K562 (cell line): ENCODE results near the gene TCF12. TPM values are rescaled to one million over a fixed set of nuclear protein-coding genes. Genes with fewer than 3 reads are reported as not detected.

Experiments
- ATAC-seq: fragments of 200-7000 bp; cut with Tn5 transposase; 3 replicates; pipeline ENCODE4 v1.9.1; 2020; ENCODE audit warnings: moderate library complexity
- BruUV-seq: library from RNA; stranded (reverse); fragments of 400-500 nt; replicated peaks from 2 replicates; lab custom pipeline; 2021; lab: Mats Ljungman, UMichigan
- CTCF ChIA-PET: fragments of 300-600 bp; formaldehyde crosslinking; extraction: SDS; loops from one replicate; lab custom pipeline; 2021; ENCODE audit warnings: low intra/inter-chr PET ratio; lab: Yijun Ruan, JAX
- POLR2A ChIA-PET: fragments of 300-600, 350-650 bp; sonication (Branson Sonifier 250); formaldehyde crosslinking; extraction: SDS; loops from one replicate; lab custom pipeline; 2021; ENCODE audit warnings: antibody characterized with exemption, inconsistent platforms; lab: Yijun Ruan, JAX
- DNase-seq, 4 experiments: peaks; one replicate each; pipeline versions ENCODE4 v3.0.0 to v3.0.0-alpha.2; 2011 to 2018; ENCODE audit warnings: low spot score in 3 of 4, mixed read lengths in 3 of 4; ENCODE audit errors: extremely low read depth in 1 of 4
- FAIRE-seq: peaks from 2 replicates; lab custom pipeline; 2011; peaks lifted over from hg19 to GRCh38; lab: Jason Lieb, UNC
- H2AFZ ChIP-seq: 2 replicates; pipeline ENCODE4 v1.6.0; 2011; ENCODE audit warnings: low read depth, low read length, control low read depth, inconsistent platforms
- H3K27ac ChIP-seq: fragments of 200-600 bp; 3 replicates; pipeline ENCODE4 v1.8.0; 2011; ENCODE audit warnings: low read depth, mild to moderate bottlenecking, control low read depth, inconsistent platforms, low read length, moderate library complexity, mixed read lengths; ENCODE audit errors: extremely low read depth
- H3K27me3 ChIP-seq, 2 experiments: fragments of 300-600 bp in 1 of 2; 2 replicates in 1 of 2; 3 replicates in 1 of 2; pipeline versions ENCODE4 v1.6.0 to v1.8.0; 2011; ENCODE audit warnings: inconsistent platforms in 2 of 2, low read length in 2 of 2, mild to moderate bottlenecking in 1 of 2, mixed read lengths in 1 of 2, moderate library complexity in 1 of 2; ENCODE audit not compliant: control insufficient read depth in 2 of 2, insufficient read depth in 2 of 2
- H3K36me3 ChIP-seq: fragments of 300-600 bp; 3 replicates; pipeline ENCODE4 v1.8.0; 2011; ENCODE audit warnings: mild to moderate bottlenecking, low read length, inconsistent platforms; ENCODE audit not compliant: control insufficient read depth, insufficient read depth
- H3K4me1 ChIP-seq, 2 experiments: fragments of 200-600 bp in 1 of 2; replicated peaks in 1 of 2; 2 replicates in 1 of 2; 3 replicates in 1 of 2; pipeline versions ENCODE4 v1.5.1 to v1.8.0; 2011; ENCODE audit warnings: inconsistent platforms in 2 of 2, low read length in 2 of 2, mild to moderate bottlenecking in 1 of 2, mixed read lengths in 1 of 2, moderate library complexity in 1 of 2; ENCODE audit not compliant: control insufficient read depth in 2 of 2, insufficient read depth in 2 of 2
- H3K4me2 ChIP-seq: 2 replicates; pipeline ENCODE4 v1.6.1; 2011; ENCODE audit warnings: low read length, control low read depth, inconsistent platforms, mixed read lengths; ENCODE audit not compliant: insufficient read depth
- H3K4me3 ChIP-seq: fragments of 200-600 bp; sonication (generic), shearing (Covaris generic); 2 replicates; pipeline ENCODE4 v1.5.1; 2016; ENCODE audit warnings: control low read depth, inconsistent platforms
- H3K79me2 ChIP-seq: fragments of 200-600 bp; 3 replicates; pipeline ENCODE4 v1.8.0; 2011; ENCODE audit warnings: low read length, inconsistent platforms; ENCODE audit not compliant: control insufficient read depth, insufficient read depth
- H3K9ac ChIP-seq, 2 experiments: 2 replicates each; pipeline versions ENCODE4 v1.6.0 to v1.6.1; 2011; ENCODE audit warnings: low read depth in 2 of 2, low read length in 2 of 2, control low read depth in 1 of 2, inconsistent platforms in 1 of 2, mild to moderate bottlenecking in 1 of 2, mixed read lengths in 1 of 2; ENCODE audit not compliant: insufficient read depth in 1 of 2
- H3K9me1 ChIP-seq: one replicate; pipeline ENCODE4 v1.6.0; 2011; ENCODE audit warnings: inconsistent platforms, mild to moderate bottlenecking, low read length, moderate library complexity; ENCODE audit not compliant: control insufficient read depth, insufficient read depth
- H3K9me3 ChIP-seq: replicated peaks from 2 replicates; pipeline ENCODE4 v1.5.1; 2011; ENCODE audit warnings: low read depth, low read length, inconsistent platforms; ENCODE audit not compliant: control insufficient read depth, insufficient read depth
- H4K20me1 ChIP-seq: replicated peaks from 2 replicates; pipeline ENCODE4 v1.6.1; 2011; ENCODE audit warnings: low read length, inconsistent platforms, mixed read lengths; ENCODE audit not compliant: control insufficient read depth, insufficient read depth
- ARHGAP35 ChIP-seq: fragments of 450-650 bp; IDR thresholded peaks from 2 replicates; pipeline ENCODE4 v1.6.1; 2018; ENCODE audit not compliant: partially characterized antibody
- BHLHE40 ChIP-seq: IDR thresholded peaks from 2 replicates; pipeline ENCODE4 v1.6.1; 2011; ENCODE audit warnings: low read length, improper control_type of control experiment
- BRF1 ChIP-seq: IDR thresholded peaks from 3 replicates; pipeline ENCODE4 v1.6.1; 2011; ENCODE audit warnings: borderline replicate concordance, mild to moderate bottlenecking; ENCODE audit not compliant: insufficient read length; ENCODE audit errors: extremely low read depth
- HDAC3 ChIP-seq: fragments of 450-650 bp; IDR thresholded peaks from 2 replicates; pipeline ENCODE4 v1.6.1; 2018; ENCODE audit warnings: borderline replicate concordance, mild to moderate bottlenecking, moderate library complexity; ENCODE audit not compliant: partially characterized antibody
- PML ChIP-seq: IDR thresholded peaks from 2 replicates; pipeline ENCODE4 v1.6.1; 2012; ENCODE audit warnings: low read length, inconsistent platforms
- POLR3A ChIP-seq: IDR thresholded peaks from 2 replicates; pipeline ENCODE4 v1.6.1; 2011; ENCODE audit warnings: borderline replicate concordance, mild to moderate bottlenecking, moderate library complexity; ENCODE audit not compliant: insufficient read length, insufficient read depth; ENCODE audit errors: extremely low read depth
- SIN3B ChIP-seq: fragments of 450-650 bp; IDR thresholded peaks from 2 replicates; pipeline ENCODE4 v1.6.1; 2017; ENCODE audit warnings: low read depth, mild to moderate bottlenecking, moderate library complexity
- YY1 ChIP-seq, 3 experiments: IDR thresholded peaks; 2 replicates each; pipeline ENCODE4 v1.6.1; 2011; ENCODE audit warnings: low read length in 2 of 3, mild to moderate bottlenecking in 2 of 3, moderate library complexity in 2 of 3, borderline replicate concordance in 1 of 3, control low read depth in 1 of 3, low read depth in 1 of 3; ENCODE audit not compliant: insufficient read depth in 3 of 3, insufficient replicate concordance in 2 of 3, control insufficient read depth in 1 of 3, insufficient read length in 1 of 3; ENCODE audit errors: extremely low read depth in 1 of 3
- ZEB2 ChIP-seq: fragments of 450-650 bp; IDR thresholded peaks from 2 replicates; pipeline ENCODE4 v1.6.1; 2016
- ZKSCAN1 ChIP-seq: fragments of 150-350 bp; IDR thresholded peaks from 2 replicates; pipeline ENCODE4 v1.6.1; 2016; ENCODE audit warnings: low read depth, low read length
- ZNF311 ChIP-seq: fragments of 250-450 bp; sonication (Bioruptor Pico); IDR thresholded peaks from 2 replicates; pipeline ENCODE4 v1.4.0; 2020; ENCODE audit warnings: mild to moderate bottlenecking, moderate library complexity
- ZNF324 ChIP-seq: fragments of 250-450 bp; sonication (Bioruptor Pico); IDR thresholded peaks from 2 replicates; pipeline ENCODE4 v1.4.0; 2020; ENCODE audit warnings: mild to moderate bottlenecking
- WGBS: fragments of 100-300 bp; shearing (Covaris generic); methylation state at CpG from one replicate; pipeline ENCODE4 v1.1.6; 2016; ENCODE audit warnings: low coverage, mixed read lengths; ENCODE audit not compliant: insufficient coverage; ENCODE audit errors: missing lambda C conversion rate; 5-methylcytosine and 5-hydroxymethylcytosine counted together
- in situ Hi-C: fragments of 300-500 bp; cut with MboI; formaldehyde crosslinking; loops from 4 replicates; pipeline ENCODE4 v1.15.0; 2018; ENCODE audit warnings: inconsistent platforms, mixed read lengths
- intact Hi-C: fragments of 100-400 bp; cut with micrococcal nuclease; formaldehyde crosslinking; loops from 2 replicates; pipeline ENCODE4 v1.14.2; 2022
- polyA plus RNA-seq, 8 experiments: library from polyadenylated mRNA; depleted of rRNA in 4 of 8; stranded (reverse) in 5 of 8; unstranded in 3 of 8; fragments of >200 nt; fragmentation: Nextera tagmentation in 2 of 8; fragmentation: Illumina TruSeq in 1 of 8; extraction: Ambion mirVana in 2 of 8; extraction: Trizol in 1 of 8; gene quantifications; 2 replicates each; pipeline versions ENCODE4 v1.2.1 to v1.2.3, GENCODE V29; 2011 to 2014; ENCODE audit warnings: inconsistent platforms in 1 of 8, missing spikeins in 1 of 8
- total RNA-seq, 7 experiments: library from RNA; depleted of rRNA in 6 of 7; stranded (reverse); fragments of >200 nt in 6 of 7; fragmentation: Illumina TruSeq in 2 of 7; extraction: Trizol in 2 of 7; gene quantifications; 2 replicates each; pipeline versions ENCODE4 v1.2.1 to v1.2.3, GENCODE V29; 2011 to 2021; ENCODE audit warnings: low replicate concordance in 1 of 7
- TF ChIP-seq, protein P1 (sequence below): fragments of 450-650 bp; IDR thresholded peaks from 2 replicates; pipeline ENCODE4 v1.7.0; 2016; ENCODE audit warnings: borderline replicate concordance
- TF ChIP-seq, protein P2 (sequence below): IDR thresholded peaks from 2 replicates; pipeline ENCODE4 v1.6.1; 2014; ENCODE audit warnings: antibody characterized with exemption
- TF ChIP-seq, protein P3 (sequence below), 2 experiments: fragments of 150-350 bp in 1 of 2; IDR thresholded peaks; 2 replicates each; pipeline ENCODE4 v1.6.1; 2012 to 2016; ENCODE audit warnings: low read depth in 2 of 2, low read length in 2 of 2, mild to moderate bottlenecking in 1 of 2, moderate library complexity in 1 of 2

Gene TCF12
- total and polyA plus RNA-seq, 9 of the 15 experiments (the other 6 are each of a cell fraction or from before 2014, with no cell fraction given), result 10.5 to 132 (median 52.9) TPM

DNA sequence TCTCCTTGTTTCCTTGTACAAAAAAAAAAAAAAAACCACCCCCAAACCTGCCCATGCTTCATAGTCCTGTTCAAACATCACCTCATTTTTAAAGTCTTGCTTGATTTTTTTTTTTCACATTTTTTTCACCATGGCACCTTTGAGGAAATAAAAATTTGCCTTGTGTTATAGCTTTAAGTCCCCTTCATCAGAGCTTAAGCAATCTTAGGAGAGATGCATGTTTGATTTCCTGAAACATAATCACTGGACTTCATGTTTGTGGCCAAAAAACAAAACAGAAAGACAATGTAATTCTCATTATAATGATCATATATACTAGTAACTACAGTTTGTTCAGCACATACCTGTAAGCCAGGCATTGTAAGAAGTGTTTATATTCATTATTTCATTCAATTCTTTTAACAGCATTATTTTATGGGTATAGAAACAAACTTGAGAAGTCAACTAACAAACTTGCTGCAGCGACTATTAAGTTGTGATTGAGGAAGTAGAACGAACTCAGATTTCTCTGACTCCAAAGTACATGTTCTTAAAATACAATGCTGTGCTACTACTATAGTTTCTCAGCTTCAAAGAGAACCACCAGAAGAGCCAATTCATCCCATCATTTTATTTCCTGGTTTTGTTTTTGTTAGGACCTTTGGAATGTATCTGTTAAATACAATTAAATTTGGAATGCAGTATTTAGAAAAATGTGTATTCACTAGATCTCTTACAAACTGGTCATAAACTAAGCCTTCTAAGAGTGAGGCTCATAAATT, 203.8 kb downstream of the TCF12 start:
- in situ Hi-C loops, result no loop called here
- H3K27me3 ChIP-seq, result no peaks in the 10 kb centered on the region
- no peak overlapping the region for H3K4me2 ChIP-seq
- no peak overlapping the region for H3K9ac ChIP-seq
- ATAC-seq (no peak), DNase-seq (no peak), FAIRE-seq (no peak)
- H3K79me2 ChIP-seq, result no peaks in the 10 kb centered on the region
- H2AFZ ChIP-seq, result no peak overlapping the region
- no peak overlapping the region for H3K27ac ChIP-seq
- CTCF ChIA-PET, result interaction anchor here (0.7 kb wide), 1 partner anchor 655 kb away, joined by 3 read pairs; no protein-coding TSS in a partner anchor
- 90% methylated on average over 2 of the region's 2 CpGs for WGBS
- no peaks in the 10 kb centered on the region for H4K20me1 ChIP-seq
- no TSS peak for BruUV-seq
- no peaks in the 10 kb centered on the region for H3K9me3 ChIP-seq
- no peak overlapping the region for H3K4me3 ChIP-seq
- POLR2A ChIA-PET, result no interaction called here
- H3K36me3 ChIP-seq, result no peaks in the 10 kb centered on the region; the same call in 2 of the 3 replicates
- intact Hi-C loops, result no loop called here
- no peaks in the 10 kb centered on the region for H3K9me1 ChIP-seq
- H3K4me1 ChIP-seq, result no peaks in the 10 kb centered on the region
- TF ChIP-seq, protein P1, sequence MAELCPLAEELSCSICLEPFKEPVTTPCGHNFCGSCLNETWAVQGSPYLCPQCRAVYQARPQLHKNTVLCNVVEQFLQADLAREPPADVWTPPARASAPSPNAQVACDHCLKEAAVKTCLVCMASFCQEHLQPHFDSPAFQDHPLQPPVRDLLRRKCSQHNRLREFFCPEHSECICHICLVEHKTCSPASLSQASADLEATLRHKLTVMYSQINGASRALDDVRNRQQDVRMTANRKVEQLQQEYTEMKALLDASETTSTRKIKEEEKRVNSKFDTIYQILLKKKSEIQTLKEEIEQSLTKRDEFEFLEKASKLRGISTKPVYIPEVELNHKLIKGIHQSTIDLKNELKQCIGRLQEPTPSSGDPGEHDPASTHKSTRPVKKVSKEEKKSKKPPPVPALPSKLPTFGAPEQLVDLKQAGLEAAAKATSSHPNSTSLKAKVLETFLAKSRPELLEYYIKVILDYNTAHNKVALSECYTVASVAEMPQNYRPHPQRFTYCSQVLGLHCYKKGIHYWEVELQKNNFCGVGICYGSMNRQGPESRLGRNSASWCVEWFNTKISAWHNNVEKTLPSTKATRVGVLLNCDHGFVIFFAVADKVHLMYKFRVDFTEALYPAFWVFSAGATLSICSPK, result no peak
- TF ChIP-seq BHLHE40 (no peak), SIN3B (no peak), ARHGAP35 (no peak), ZNF311 (CRISPR knock-in tag) (no peak), HDAC3 (no peak), ZNF324 (CRISPR knock-in tag) (no peak), ZKSCAN1 (no peak), PML (no peak), POLR3A (no peak), YY1 (IDR thresholded peaks at IDR 0.05; ENCODE audit: borderline replicate concordance in 1 of 3, control insufficient read depth in 1 of 3, extremely low read depth in 1 of 3, insufficient read depth in 3 of 3, insufficient read length in 1 of 3, insufficient replicate concordance in 2 of 3, low read depth in 1 of 3, low read length in 2 of 3) (no peak), BRF1 (no peak), ZEB2 (no peak)
- TF ChIP-seq, protein P2, sequence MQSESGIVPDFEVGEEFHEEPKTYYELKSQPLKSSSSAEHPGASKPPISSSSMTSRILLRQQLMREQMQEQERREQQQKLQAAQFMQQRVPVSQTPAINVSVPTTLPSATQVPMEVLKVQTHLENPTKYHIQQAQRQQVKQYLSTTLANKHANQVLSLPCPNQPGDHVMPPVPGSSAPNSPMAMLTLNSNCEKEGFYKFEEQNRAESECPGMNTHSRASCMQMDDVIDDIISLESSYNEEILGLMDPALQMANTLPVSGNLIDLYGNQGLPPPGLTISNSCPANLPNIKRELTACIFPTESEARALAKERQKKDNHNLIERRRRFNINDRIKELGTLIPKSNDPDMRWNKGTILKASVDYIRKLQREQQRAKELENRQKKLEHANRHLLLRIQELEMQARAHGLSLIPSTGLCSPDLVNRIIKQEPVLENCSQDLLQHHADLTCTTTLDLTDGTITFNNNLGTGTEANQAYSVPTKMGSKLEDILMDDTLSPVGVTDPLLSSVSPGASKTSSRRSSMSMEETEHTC, result no peak
- TF ChIP-seq, protein P3, sequence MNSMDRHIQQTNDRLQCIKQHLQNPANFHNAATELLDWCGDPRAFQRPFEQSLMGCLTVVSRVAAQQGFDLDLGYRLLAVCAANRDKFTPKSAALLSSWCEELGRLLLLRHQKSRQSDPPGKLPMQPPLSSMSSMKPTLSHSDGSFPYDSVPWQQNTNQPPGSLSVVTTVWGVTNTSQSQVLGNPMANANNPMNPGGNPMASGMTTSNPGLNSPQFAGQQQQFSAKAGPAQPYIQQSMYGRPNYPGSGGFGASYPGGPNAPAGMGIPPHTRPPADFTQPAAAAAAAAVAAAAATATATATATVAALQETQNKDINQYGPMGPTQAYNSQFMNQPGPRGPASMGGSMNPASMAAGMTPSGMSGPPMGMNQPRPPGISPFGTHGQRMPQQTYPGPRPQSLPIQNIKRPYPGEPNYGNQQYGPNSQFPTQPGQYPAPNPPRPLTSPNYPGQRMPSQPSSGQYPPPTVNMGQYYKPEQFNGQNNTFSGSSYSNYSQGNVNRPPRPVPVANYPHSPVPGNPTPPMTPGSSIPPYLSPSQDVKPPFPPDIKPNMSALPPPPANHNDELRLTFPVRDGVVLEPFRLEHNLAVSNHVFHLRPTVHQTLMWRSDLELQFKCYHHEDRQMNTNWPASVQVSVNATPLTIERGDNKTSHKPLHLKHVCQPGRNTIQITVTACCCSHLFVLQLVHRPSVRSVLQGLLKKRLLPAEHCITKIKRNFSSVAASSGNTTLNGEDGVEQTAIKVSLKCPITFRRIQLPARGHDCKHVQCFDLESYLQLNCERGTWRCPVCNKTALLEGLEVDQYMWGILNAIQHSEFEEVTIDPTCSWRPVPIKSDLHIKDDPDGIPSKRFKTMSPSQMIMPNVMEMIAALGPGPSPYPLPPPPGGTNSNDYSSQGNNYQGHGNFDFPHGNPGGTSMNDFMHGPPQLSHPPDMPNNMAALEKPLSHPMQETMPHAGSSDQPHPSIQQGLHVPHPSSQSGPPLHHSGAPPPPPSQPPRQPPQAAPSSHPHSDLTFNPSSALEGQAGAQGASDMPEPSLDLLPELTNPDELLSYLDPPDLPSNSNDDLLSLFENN (IDR thresholded peaks at IDR 0.05; ENCODE audit: low read depth in 2 of 2, low read length in 2 of 2), result no peak
